ENCODE results near the gene KLHL28.

GRCh38 chr14:44935155-44935554 is 26.6 kb downstream of the KLHL28 start:
- TF ChIP-seq ZNF70 (CRISPR knock-in tag; IDR thresholded peaks at IDR 0.05), result no peak
- TF ChIP-seq PATZ1 (CRISPR knock-in tag; IDR thresholded peaks at IDR 0.05; ENCODE audit: borderline replicate concordance), result no peak
- no peak for TF ChIP-seq RARB (CRISPR knock-in tag; IDR thresholded peaks at IDR 0.05)
- no peak for TF ChIP-seq ZFP30 (CRISPR knock-in tag; IDR thresholded peaks at IDR 0.05)
- no peak for TF ChIP-seq ESRRG (CRISPR knock-in tag; IDR thresholded peaks at IDR 0.05)
- TF ChIP-seq ZNF565 (CRISPR knock-in tag; conservative IDR thresholded peaks at IDR 0.05; ENCODE audit: low read depth), result no peak
- TF ChIP-seq GLIS3 (CRISPR knock-in tag; IDR thresholded peaks at IDR 0.05), result no peak
- TF ChIP-seq ARNTL (CRISPR knock-in tag; IDR thresholded peaks at IDR 0.05; ENCODE audit: borderline replicate concordance, low read depth), result no peak
- TF ChIP-seq ZNF8 (CRISPR knock-in tag; IDR thresholded peaks at IDR 0.05), result no peak

Measured in SK-N-SH treated with all-trans-retinoic acid at 6 μM for 48 hours (cell line).